Measurements from ENCODE around the gene METTL1.
A peak's percentile ranks its signal among the peaks of the same experiment; 100 is the strongest.
"Not testable (repeated sequence)": the region's sequence is repeated elsewhere in the genome, so short reads cannot be mapped to it uniquely, and the experiment has no call there.

The METTL1 gene

DNA sequence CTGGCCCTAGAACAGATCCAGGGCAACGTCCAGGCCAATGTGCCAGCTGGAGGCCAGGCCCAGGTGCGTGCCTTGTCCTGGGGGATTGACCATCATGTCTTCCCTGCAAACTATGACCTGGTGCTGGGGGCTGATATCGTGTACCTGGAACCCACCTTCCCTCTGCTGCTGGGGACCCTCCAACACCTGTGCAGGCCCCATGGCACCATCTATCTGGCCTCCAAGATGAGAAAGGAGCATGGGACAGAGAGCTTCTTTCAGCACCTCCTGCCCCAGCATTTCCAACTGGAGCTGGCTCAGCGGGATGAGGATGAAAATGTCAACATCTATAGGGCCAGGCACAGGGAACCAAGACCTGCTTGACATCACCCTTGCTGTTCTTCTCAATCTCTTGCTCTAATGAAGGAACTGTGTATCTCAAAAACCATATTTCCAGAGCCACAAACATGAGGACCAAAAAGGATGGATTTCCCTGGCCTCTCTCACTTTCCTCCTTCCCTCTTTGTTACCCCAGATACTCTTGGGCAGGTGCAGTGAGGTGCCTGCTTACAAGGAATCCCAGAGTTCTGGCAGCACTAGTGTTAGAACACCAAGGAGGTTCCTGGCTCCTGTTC, 8.5 kb upstream of the METTL1 start:
- Mint-ChIP-seq H3K27ac (peak overlapping the region; percentile 95), H3K9me3 (no peaks in the 10 kb centered on the region), H3K4me1 (peaks cover 49% of the 10 kb centered on the region), H3K36me3 (peaks cover 43% of the 10 kb centered on the region), H3K4me3 (no peak overlapping the region)
- ATAC-seq, result no peak
- no peak for DNase-seq (ENCODE audit: low spot score in 2 of 2)

DNA sequence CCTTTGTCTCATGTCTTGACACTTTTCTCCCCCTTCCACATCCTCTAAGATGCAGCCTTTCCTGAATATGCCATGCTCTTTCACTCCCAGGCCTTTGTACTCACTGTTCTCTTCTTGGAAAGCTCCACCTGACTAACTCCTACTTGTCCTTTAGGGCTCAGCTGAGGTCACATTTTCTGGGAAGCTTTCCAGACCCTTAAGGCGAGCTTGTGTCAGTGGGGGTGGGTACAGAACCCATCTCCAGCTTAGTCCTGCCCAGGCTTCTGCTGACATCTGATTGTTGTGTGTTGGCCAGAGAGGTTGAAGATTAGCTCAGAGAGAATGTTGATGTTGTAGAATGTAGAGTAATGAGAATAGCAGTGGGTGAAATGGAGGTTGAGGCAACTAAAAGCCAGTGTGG, 7.8 kb upstream of the METTL1 start:
- Mint-ChIP-seq H3K9me3 (no peaks in the 10 kb centered on the region), H3K4me1 (peaks cover 49% of the 10 kb centered on the region), H3K4me3 (no peak overlapping the region), H3K27ac (peak overlapping the region; percentile 95), H3K36me3 (peaks cover 37% of the 10 kb centered on the region)
- ATAC-seq, result no peak
- DNase-seq (ENCODE audit: low spot score in 2 of 2), result no peak

DNA sequence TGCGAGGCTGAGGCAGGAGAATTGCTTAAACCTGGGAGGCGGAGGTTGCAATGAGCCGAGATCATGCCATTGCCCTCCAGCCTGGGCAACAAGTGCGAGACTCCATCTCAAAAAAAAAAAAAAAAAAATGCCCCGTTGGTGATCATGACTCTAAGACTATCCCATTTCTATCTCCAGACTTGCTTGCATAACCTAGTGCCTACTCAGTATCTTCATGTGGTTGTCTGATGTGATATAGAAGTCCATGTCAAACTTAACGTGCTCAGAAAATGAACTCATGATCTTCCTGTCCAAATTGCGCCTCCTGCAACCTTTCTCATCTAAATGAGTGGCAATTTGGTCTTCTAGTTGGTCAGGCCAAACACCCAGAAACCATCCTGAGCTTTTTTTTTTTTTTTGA, 6.0 kb upstream of the METTL1 start:
- peaks cover 43% of the 10 kb centered on the region for H3K4me1 Mint-ChIP-seq
- no peak for ATAC-seq
- DNase-seq (ENCODE audit: low spot score in 2 of 2), result no peak
- H3K27ac Mint-ChIP-seq, result no peak overlapping the region
- peaks cover 22% of the 10 kb centered on the region for H3K36me3 Mint-ChIP-seq
- no peak overlapping the region for H3K4me3 Mint-ChIP-seq
- no peaks in the 10 kb centered on the region for H3K9me3 Mint-ChIP-seq

DNA sequence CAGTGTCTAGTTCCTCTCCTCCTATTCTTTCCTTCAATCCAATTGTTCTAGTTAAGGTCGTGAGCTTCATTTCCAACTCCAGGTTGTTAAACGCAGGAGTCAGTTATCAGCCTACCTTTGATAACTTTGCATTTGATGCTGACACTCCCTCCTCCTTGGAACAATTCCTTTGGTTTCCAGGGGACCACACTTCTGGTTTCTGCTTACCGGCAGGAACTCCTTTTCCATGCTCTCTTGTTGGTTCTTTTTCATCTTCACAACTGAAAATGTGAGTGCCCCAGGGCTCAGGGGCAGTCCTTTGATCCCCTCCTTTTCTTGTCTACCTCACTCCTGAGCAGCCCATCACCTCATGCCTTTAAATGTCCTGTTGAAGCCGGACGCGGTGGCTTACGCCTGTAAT, 5.5 kb upstream of the METTL1 start:
- Mint-ChIP-seq H3K36me3 (peaks cover 16% of the 10 kb centered on the region), H3K4me1 (peaks cover 41% of the 10 kb centered on the region), H3K27ac (no peak overlapping the region), H3K4me3 (no peak overlapping the region), H3K9me3 (no peaks in the 10 kb centered on the region)
- ATAC-seq (no peak), DNase-seq (ENCODE audit: low spot score in 2 of 2) (no peak)

DNA sequence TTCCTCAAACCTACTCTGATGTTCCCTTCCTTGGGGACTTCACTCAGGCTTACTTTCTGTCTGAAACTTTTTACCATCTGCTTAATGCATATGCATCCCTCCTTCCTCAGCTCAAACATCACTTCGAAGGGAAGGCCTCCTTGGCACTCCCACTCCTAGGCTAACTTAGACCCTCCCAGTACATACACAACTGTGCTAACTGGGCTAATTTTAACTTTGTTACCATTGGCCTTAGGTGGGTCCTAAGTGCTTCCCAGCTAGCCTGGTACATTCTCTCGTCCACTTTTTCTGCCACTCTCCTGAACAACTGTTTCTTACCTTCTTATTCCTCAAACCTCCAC, 4.3 kb upstream of the METTL1 start:
- H3K4me1 Mint-ChIP-seq, result peaks cover 39% of the 10 kb centered on the region

DNA sequence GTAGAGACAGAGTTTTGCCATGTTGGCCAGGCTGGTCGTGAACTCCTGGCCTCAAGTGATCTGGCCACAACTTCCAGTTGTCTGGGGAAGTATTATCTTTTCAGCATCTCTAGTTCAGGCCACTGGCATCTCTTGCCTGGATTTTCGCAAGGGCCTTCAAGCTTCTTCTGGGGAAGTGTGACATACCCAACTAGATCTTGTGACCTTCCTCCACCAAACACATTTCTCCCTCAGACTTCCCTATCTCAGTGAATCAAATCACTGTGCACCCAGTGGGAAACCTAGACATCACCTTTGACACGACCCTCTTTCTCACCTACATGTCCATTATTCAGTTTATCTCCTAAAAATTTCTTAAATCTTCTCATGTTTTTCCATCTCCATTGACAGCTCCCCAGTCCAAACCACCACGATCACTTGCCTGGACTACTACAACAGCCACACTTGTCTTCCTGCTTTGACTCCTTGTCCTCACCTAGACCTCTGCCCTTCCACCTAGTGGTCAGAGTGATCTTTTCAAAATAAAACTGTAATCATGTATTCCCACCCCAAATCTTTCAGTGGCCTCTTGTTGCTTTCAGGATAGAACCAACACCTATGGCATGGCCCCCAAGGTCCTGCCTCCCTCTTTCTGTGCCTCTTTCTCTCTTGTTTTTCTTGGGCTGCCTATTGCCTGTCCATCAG, 3.8 kb upstream of the METTL1 start:
- Mint-ChIP-seq H3K36me3 (peaks cover 31% of the 10 kb centered on the region), H3K4me3 (no peak overlapping the region), H3K4me1 (peaks cover 43% of the 10 kb centered on the region), H3K9me3 (no peaks in the 10 kb centered on the region), H3K27ac (no peak overlapping the region)
- ATAC-seq (no peak), DNase-seq (ENCODE audit: low spot score in 2 of 2) (no peak)

More for the DNA sequence above, 4.3 kb upstream of the METTL1 start:
- Mint-ChIP-seq H3K27ac (no peak overlapping the region), H3K4me3 (no peak overlapping the region), H3K9me3 (no peaks in the 10 kb centered on the region), H3K36me3 (peaks cover 26% of the 10 kb centered on the region)
- no peak for ATAC-seq
- no peak for DNase-seq (ENCODE audit: low spot score in 2 of 2)

DNA sequence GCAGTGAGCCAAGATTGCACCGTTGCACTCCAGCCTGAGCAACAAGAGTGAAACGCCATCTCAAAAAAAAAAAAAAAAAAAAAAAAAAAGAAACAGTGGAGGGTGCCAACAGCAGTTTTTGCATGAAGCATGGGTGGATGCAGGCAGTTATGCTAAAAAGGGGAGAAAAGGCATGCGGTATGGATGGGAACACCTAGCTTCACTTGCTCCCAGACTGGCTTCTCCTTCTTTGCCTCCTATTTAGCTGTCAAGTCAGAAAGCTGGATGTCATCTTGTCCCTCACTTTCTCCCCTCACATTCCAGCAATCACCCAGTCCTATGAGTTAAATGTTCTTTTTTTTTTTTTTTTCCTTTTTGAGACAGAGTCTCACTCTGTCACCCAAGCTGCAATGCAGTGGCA, 3.1 kb upstream of the METTL1 start:
- no peaks in the 10 kb centered on the region for H3K9me3 Mint-ChIP-seq
- ATAC-seq (no peak), DNase-seq (ENCODE audit: low spot score in 2 of 2) (no peak)
- H3K4me3 Mint-ChIP-seq, result no peak overlapping the region
- H3K4me1 Mint-ChIP-seq, result peaks cover 43% of the 10 kb centered on the region
- peaks cover 38% of the 10 kb centered on the region for H3K36me3 Mint-ChIP-seq
- no peak overlapping the region for H3K27ac Mint-ChIP-seq

DNA sequence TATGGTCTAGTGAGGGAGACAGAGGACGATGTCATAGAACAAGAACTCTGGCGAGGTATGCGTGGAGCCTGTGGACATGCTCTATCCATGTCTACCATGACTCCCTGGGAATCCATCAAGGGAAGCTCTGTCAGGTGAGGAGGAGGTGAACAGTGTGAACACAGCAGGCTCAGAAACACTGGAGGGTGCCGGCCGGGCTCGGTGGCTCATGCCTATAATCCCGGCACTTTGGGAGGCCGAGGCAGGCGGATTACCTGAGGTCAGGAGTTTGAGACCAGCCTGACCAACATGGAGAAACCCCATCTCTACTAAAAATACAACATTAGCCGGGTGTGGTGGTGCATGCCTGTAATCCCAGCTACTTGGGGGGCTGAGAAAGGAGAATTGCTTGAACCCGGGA, 2.7 kb upstream of the METTL1 start:
- H3K4me3 Mint-ChIP-seq; ATAC-seq; H3K27ac Mint-ChIP-seq; DNase-seq (ENCODE audit: low spot score in 2 of 2); H3K9me3 Mint-ChIP-seq: not testable (repeated sequence)
- H3K4me1 Mint-ChIP-seq, result peaks cover 43% of the 10 kb centered on the region
- H3K36me3 Mint-ChIP-seq, result peaks cover 42% of the 10 kb centered on the region

DNA sequence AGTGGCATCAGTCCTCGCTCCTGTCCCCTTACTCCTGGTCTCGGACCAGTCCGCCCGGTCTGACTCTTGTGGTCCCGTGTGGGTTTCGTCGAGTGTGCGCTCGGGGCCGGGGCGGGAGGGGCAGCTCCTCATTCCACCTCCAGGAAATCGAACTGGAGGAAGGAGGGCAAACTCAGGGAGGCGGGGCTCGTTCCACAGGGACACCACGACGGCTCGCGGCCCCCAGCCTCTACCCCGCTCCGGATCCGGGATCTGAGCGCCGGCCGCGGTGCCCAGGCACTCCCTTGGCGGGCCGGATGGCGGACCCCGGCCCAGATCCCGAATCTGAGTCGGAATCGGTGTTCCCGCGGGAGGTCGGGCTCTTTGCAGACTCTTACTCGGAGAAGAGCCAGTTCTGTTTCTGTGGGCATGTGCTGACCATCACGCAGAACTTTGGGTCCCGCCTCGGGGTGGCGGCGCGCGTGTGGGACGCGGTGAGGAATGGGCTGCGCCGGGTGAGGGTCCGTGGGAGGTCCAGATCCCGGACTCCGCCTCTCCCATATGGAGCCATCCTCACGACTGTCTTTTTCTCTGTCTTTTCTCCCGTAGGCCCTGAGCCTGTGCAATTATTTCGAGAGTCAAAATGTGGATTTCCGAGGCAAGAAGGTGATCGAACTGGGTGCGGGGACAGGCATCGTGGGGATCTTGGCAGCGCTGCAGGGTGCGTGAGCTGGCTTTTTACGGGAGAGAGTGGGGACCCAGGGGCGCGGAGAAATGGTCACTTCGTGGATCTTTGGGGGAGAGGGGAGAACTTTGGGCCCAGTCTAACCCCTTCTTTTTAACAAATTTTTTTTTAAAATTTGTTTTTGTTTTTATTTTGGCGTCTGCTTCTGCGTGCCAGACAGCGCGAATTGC, 771 bp upstream of the METTL1 start, which contains the start of gene EEF1AKMT3:
Gene EEF1AKMT3 (plus strand): TSS at position 186 of the 894 bp plus-strand sequence. CDS start 111 bp downstream, at position 297.
- peaks cover 39% of the 10 kb centered on the region for H3K4me1 Mint-ChIP-seq
- no peaks in the 10 kb centered on the region for H3K9me3 Mint-ChIP-seq
- H3K4me3 Mint-ChIP-seq, result peak within 1 kb of the TSS; percentile 94
- DNase-seq (ENCODE audit: low spot score in 2 of 2), result peak in 1 of 2 donors; percentile 68
- ATAC-seq, result peak; percentile 35
- H3K27ac Mint-ChIP-seq, result peak within 1 kb of the TSS; percentile 99
- peaks cover 61% of the 10 kb centered on the region for H3K36me3 Mint-ChIP-seq

DNA sequence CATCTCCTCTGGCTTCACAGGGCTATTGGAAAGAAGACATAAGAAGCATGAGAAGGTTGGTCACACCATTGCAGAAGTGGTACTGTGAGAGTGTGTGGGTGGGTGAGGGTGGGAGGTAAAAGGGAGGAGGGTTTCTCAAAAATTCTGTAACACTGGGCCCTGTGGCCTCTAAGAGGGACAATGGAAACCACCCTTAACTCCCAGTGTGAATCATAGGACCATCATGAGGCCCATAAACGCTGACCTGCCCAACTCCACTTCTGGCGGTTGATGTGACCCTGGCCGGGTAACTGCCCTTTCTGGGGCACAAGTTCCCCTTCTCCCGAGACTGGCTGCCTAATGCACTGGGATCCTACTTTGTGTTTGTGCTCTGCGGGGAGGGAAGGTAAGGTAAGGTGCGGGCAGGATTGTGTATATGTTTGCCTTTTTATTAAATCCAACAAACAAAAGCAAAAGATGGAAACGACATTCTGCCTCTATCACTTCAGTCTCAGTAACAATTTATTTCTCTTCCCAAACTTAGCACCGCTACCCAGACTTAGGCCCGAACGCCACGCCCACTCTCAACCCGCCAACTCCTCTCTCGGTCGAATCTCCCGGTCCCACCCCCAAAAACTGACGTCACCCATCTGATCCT, 551 bp downstream of the METTL1 start:
- H3K4me1 Mint-ChIP-seq, result peaks cover 51% of the 10 kb centered on the region
- H3K4me3 Mint-ChIP-seq, result peak overlapping the region; percentile 94
- no peaks in the 10 kb centered on the region for H3K9me3 Mint-ChIP-seq
- H3K27ac Mint-ChIP-seq, result peak overlapping the region; percentile 99
- DNase-seq (ENCODE audit: low spot score in 2 of 2) (no peak), ATAC-seq (peak; percentile 81)
- H3K36me3 Mint-ChIP-seq, result peaks cover 54% of the 10 kb centered on the region

DNA sequence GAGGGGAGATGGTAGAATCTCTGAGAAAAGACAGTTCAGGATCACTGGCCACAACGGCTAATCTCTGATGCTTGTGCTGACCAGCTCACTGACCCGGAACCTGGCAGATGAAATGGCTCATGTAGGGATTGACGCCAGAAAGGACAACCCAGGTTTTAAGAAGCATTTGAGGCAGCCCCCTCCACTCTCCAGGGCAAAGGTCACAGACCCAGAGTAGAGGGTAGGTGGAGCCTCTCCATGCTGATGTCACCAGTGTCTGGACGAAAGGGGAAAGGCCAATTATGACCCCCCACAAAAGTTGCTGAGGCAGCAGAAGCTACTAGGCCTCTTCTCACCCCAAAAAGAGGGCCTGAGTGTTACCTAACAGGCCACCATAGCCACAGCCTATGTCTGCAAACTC, 1.2 kb downstream of the METTL1 start:
- peaks cover 49% of the 10 kb centered on the region for H3K36me3 Mint-ChIP-seq
- no peak for ATAC-seq
- peaks cover 47% of the 10 kb centered on the region for H3K4me1 Mint-ChIP-seq
- DNase-seq (ENCODE audit: low spot score in 2 of 2), result peak in 1 of 2 donors; percentile 48
- peak overlapping the region; percentile 94 for H3K4me3 Mint-ChIP-seq
- H3K9me3 Mint-ChIP-seq, result no peaks in the 10 kb centered on the region
- H3K27ac Mint-ChIP-seq, result peak overlapping the region; percentile 99

DNA sequence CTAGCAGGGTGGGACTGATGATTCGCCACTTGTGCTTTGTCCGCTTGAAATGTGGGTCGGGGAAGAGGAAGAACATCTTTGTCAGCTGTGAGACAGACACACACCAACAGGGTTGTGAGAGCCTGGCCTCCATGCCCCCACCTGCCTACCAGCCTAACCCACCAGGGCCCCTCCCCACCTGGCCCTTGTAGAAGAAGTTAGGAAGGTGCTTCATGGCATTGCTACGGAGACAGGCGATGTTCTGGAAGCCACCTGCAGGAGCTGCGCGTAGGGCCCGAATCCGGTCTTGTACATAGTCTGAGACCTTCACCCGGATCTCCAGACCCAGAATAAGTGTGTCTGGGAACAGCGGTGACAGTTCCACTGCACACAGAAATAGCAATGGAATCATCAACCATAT, 2.3 kb downstream of the METTL1 start:
- H3K27ac Mint-ChIP-seq, result no peak overlapping the region
- H3K4me3 Mint-ChIP-seq, result no peak overlapping the region

DNA sequence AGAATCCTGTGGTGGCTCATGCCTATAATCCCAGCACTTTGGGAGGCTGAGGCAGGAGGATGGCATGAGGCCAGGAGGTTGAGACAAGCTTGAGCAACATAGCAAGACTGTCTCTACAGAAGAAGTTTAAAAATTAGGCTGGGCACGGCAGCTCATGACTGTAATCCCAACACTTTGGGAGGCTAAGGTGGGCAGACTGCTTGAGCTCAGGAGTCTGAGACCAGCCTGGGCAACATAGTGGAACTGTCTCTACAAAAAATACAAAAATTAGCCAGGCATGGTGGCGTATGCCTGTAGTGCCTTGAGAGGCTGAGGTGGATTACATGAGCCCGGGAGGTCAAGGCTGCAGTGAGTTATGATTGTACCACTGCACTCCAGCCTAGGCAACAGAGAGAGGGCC, 4.0 kb downstream of the METTL1 start:
- no peak overlapping the region for H3K27ac Mint-ChIP-seq
- no peak for DNase-seq (ENCODE audit: low spot score in 2 of 2)
- peaks cover 55% of the 10 kb centered on the region for H3K36me3 Mint-ChIP-seq
- no peak for ATAC-seq
- no peaks in the 10 kb centered on the region for H3K9me3 Mint-ChIP-seq
- peak overlapping the region; percentile 95 for H3K4me3 Mint-ChIP-seq
- peaks cover 68% of the 10 kb centered on the region for H3K4me1 Mint-ChIP-seq

More for the DNA sequence above, 2.3 kb downstream of the METTL1 start:
- no peak for ATAC-seq
- H3K36me3 Mint-ChIP-seq, result peaks cover 46% of the 10 kb centered on the region
- no peaks in the 10 kb centered on the region for H3K9me3 Mint-ChIP-seq
- H3K4me1 Mint-ChIP-seq, result peaks cover 55% of the 10 kb centered on the region
- no peak for DNase-seq (ENCODE audit: low spot score in 2 of 2)

DNA sequence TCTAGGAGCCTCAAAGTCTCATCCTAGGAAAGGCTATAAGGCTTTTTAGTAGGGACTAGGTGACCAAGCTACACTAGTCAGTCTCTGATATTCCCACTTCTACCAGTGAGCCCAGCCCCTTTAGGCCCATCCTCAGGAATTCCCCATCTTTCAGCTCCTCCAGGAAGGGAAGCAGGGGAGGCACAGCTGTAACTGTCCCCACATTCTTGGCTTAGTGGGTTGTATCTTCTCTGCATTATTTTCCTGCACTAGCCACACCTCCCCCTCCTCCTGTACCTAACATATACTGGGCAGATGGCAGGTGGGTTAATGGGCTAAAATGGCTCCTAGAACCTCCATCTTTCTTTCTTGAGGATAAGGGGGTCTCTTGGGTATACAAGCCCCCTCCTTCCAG, 4.6 kb downstream of the METTL1 start:
- Mint-ChIP-seq H3K4me3 (peak overlapping the region; percentile 95), H3K4me1 (peaks cover 67% of the 10 kb centered on the region), H3K9me3 (no peaks in the 10 kb centered on the region), H3K36me3 (peaks cover 55% of the 10 kb centered on the region), H3K27ac (no peak overlapping the region)
- DNase-seq (ENCODE audit: low spot score in 2 of 2), result no peak
- ATAC-seq, result no peak

All from stimulated activated effector memory CD8-positive, alpha-beta T cell treated with anti-CD3 and anti-CD28 coated beads, Interleukin-12 subunit alpha, Interleukin-12 subunit beta, amount 100 ng/mL, for 72 hours (primary cell).